ENCODE results near the gene VPS52.
"Not testable (repeated sequence)": the region's sequence is repeated elsewhere in the genome, so short reads cannot be mapped to it uniquely, and the experiment has no call there.

The VPS52 gene

DNA sequence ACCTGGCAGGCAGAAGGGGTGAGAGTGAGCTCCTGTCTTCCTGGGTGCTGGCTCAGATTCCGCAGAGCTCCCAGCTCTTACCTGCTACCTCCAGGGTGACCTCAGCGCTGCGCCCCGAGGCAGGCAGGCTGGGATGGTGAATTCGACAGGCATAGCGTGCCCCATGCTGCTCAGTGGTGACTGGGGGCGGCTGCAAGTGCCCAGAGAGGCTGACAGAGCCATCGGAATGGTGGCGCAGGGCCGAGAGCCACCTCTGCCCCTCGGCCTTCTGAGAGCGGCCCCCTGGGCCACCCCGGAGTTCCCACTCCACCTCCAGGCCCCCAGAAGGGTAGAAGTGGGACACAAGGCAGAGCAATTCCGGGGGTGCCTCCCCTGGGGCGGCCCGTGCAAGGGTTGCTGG lies 32.5 kb upstream of the VPS52 start:
- DNase-seq = no peak

- DNase-seq = no peak
These were observed 30.2 kb upstream of the VPS52 start for GRCh38 chr6:33301877-33302276.

GRCh38 chr6:33299237-33299944 lies 27.7 kb upstream of the VPS52 start:
- DNase-seq = peak; percentile 21 to 68

GRCh38 chr6:33298773-33299236 lies 27.1 kb upstream of the VPS52 start, which contains the start of gene RGL2:
Gene RGL2 (minus strand): TSS chr6:33298942. CDS start chr6:33298610, 332 bp downstream.
- no peak for DNase-seq

DNA sequence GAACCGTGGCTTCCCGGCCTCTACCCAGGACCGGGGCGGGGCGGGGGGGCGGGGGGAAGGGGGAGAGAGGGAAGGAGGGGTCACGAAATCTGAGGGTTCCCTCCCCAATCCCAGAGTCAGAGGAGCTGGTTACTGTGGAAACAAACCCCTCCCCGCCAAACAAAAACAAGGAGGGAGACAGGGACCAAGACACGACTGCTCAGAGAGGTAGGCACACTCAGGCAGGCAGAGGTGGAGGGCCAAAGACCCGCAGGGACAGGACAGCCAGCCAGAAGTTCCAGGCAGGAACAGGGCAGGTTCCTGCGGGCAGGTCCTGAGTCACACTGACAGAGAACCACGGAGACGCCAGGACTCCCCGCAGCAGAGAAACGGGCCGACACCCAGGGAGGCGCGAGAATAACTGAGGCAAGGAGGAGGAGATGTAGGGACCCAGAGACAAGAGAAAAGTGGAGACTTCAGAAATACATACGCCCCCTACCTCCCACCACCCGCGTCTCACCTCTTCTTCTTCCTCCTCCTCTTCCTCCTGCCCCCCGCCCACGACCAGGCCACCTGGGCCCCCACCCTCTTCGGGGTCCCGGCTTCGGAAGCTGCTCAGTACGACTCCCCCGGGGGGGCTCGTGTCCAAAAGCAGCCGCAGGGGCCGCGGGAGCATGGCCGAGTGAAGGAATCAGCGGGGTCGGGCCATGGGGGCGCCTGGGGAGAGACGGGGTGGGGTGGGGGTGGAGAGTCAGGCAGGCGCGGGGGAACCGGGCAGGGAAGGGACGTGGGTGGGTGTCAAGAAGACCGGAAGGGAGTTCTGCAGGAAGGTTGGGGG lies 26.5 kb upstream of the VPS52 start:
- DNase-seq = peak in 1 of 2 experiments; percentile 51

DNA sequence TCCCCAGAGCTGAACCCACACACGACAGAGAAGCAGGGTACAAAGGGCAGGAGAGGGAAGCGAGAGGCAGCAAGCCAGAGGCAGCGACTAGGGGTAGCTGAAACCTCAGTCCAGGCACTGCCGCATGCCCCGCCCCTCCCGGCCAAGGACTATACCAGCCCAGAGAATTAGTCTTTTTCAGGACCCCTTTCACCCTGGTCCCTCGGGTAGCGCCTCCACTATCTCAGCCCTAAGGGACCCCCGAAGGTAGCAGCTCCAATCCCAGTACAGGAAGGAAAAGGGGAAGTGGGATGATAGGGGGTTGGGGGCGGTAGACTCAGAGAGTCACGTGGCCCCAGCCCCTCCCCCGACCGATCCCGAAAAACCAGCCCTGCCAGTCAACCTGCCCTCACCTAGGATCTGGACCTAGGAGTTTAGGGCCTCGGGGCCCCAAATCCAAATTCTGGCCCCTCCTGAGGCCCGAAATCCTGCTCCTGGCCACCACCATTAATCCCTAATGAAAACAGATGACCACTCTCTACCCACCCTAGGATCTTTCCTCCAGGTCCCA lies 25.8 kb upstream of the VPS52 start:
- DNase-seq = no peak

DNA sequence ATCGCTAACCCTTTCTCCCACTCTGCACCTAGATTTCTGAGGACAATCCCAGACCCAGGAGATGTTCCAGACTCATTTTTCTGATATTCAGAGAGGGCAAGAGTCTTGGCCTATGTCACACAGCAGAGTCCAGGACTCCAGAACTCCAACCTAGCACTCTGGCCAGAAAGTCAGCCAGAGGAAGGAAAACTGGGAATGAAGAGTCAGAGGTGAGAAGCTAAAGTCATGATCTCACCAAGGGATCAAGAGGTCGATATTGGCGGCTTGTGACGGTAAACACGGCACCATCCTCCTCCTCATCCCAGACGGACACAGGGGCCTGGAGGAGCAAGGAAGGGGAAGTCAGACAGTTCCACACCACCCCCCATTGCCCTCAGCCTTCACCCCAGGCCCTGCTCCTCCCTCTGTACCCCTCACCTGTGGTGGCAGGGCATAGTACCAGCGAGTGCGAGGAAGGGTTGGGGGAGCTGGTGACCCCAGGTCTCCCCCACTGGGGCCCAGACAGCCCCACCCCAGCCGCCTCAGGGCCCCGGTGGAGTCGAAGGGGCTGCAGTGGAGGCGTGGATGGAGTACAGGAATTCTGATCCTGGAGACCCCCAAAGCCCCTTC lies 25.2 kb upstream of the VPS52 start:
- DNase-seq = no peak

DNA sequence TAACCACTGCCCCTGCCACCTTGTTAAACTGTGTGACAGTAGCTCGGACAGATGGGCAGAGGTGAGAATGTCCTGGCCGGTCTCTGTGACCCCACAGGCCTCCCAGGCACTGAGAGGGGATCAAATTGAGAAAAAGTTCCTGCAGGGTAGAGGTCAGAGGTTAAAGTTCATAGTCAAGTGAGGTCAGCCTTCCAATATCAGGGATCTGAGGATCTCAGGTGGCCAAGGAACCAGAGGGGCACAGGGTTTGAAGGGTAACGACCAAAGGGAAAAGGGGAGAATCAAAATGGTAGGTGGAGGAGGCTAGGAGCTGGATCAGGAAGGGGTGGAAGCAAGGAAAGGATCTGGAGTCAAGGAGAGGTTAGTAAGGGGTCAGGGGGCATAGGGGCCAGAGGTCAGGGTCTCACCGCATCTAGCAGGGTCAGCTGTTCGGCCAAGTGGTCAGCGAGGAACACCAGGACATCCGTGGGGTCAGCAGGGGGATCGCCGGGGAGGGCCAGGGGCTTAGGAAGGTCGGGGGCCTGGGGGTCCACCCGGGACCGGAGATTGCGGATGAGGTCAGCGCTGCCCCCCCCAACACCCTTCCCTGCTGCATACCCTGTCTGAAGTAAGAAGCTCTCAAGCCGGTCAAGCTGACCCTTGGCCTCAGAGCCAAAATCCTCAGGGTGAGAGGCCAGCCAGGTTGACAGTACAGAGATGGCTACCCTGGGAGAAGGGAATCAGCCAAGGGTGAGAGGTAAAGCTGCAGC lies 24.1 kb upstream of the VPS52 start:
- no peak for DNase-seq

- DNase-seq = no peak
These were observed 22.6 kb upstream of the VPS52 start for GRCh38 chr6:33294086-33294823.

DNA sequence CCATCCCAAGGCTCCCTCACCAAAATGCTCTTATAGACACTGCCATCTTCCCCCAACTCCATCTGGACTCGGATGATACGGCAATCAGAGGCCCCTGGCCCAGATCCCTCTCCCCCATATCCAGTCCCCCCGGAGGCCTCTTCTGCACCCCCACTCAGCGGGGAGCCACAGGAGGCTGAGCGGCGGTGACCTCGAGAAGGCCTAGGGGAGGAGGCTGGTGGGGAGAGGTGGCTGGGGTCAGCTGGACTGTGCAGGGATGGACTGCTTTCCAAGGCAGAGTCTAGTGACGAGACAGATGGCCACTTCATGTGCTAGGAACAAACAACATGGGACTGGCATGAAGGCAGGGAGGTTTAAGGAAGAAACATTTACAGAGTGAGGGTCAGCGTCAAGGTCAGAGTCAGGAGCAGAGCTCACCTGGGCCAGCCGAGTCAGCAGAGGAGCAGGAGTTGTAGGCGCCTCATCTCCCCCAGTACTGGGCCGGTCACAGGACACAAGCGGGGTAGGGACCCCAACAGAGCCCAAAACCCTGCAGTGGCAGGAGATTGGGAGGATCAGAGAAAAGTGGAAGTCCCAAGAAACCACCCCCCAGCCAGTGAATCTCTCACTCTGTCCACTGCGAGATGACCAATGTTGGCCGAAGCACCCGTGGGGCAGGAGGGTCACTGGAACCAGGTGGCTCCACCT lies 21.5 kb upstream of the VPS52 start:
- no peak for DNase-seq

DNA sequence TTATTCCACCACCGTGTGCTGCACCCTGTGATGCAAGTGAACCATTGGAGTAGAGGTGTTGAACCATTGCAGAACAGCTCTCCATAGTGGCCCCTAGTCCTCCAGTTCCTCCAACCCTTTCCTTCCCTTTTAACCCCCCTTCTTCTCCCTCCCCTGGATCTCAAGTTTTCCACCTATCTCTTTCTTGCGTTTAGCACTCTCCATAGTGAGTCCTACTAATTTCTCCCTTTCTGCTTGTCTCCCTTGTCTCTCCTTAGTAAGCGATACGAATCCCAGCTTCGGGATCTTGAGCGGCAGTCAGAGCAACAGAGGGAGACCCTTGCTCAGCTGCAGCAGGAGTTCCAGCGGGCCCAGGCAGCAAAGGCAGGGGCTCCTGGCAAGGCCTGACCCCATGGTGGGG lies 18.8 kb upstream of the VPS52 start:
- no peak for DNase-seq

GRCh38 chr6:33289784-33290315 lies 18.2 kb upstream of the VPS52 start:
- no peak for DNase-seq

DNA sequence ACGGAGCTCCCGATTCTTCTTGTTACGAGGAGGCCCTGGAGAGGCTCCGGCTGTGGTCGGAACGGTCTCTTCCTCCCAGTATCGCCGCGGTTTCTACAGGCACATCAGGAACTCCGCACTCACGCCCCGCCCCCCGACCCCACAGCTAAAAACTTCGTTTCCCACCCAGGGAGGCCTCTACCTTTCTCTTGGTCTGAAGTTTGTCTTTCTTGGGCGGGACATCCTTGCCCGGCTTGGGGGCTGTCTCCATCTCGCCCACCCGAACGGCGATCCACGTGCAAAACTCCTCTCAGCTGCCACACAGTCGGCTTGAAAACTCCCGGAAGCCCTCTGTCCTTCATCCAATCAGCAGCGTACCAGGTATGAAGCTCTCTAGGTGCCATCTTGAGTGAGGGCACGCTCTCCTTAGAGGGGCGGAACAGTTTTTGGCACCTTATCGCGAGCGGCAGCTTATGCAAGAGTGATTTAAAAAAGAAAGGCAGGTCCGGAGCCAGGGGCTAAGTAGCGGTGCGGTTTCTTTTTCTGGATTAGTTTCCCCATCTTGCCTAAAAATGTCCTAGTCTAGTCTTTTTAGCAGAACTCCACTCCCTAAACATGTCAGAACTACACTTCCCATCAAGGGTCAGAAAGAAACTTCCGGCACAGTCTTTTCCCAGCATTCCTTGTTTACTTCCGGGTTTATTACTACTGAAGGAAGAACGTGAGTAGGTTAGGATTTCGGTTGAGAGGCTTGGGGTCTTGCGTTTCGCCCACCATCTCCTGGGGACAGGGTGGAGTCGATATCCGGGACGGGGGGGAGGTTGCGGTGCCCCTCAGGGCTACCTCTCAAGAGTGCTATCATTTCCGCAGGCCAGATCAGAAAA lies 17.5 kb upstream of the VPS52 start, which contains the start of the genes PFDN6 and WDR46:
Gene PFDN6 (plus strand): TSS at position 681 of the 863 bp plus-strand sequence. CDS start 256 bp downstream, outside the sequence.
Gene WDR46 (minus strand): TSS at position 319 of the 863 bp plus-strand sequence. CDS start 69 bp downstream, at position 250.
- DNase-seq = peak; percentile 42 to 95

DNA sequence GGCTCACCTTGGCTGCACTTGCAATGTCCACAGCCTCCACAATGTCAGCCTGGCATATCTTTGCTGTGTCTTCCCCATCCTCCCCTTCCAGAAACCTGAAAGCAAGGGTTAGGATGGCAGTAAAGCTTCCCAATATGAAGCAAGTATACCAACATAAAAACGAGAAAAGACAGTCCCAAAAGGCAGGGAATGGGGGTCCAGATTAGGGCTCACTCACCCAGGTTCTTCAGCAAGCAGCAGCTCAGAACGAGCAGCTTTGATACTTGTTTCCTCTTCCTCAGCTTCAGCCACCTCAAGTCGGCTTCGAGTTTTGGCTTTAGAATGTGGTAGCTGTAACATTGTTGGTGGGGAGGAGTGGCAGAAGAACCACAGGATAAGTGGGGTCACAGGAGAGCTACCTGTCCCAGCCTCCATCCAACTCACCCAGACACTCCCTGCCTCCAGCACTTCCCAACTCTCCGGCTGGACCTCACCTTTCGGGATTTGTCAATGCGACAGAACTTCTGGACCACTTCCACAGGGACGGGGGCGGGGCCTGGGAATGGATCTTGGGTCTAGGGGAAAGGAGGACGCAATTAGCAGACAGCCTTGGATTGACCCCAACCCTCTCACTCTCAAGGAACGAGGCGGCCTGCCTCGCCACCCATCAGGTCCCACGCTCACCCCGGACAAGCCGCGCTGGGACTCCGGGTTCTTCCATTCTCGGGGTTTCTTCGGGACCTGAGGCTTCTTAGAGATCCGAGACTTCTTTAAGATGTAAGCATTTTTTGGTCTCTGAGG lies 16.7 kb upstream of the VPS52 start:
- DNase-seq = no peak

GRCh38 chr6:33286946-33287914 lies 15.6 kb upstream of the VPS52 start:
- no peak for DNase-seq

- DNase-seq = not testable (repeated sequence)
These were observed 13.5 kb upstream of the VPS52 start for GRCh38 chr6:33285214-33285613.

GRCh38 chr6:33280539-33280938 lies 8.9 kb upstream of the VPS52 start:
- no peak for DNase-seq
